Sigmoid colon (tissue), 4 donors: ENCODE measurements around the gene SUGCT.

Experiments used
- CTCF ChIP-seq, 4 experiments: fragments of 450-650 bp in 3 of 4; fragments of 200-600 bp in 1 of 4; IDR thresholded peaks; one replicate each; pipeline ENCODE4 v1.5.1; 2016 to 2019; ENCODE audit warnings: antibody characterized with exemption in 4 of 4, mild to moderate bottlenecking in 3 of 4, moderate library complexity in 2 of 4
- EP300 ChIP-seq, 4 donors: sonication (generic); formaldehyde crosslinking; IDR thresholded peaks; one replicate each; pipeline ENCODE4 v1.6.1; 2017; ENCODE audit warnings: antibody characterized with exemption in 4 of 4
- POLR2A ChIP-seq, 2 donors: fragments of 450-650 bp; IDR thresholded peaks; one replicate each; pipeline ENCODE4 v1.6.1; 2016; ENCODE audit warnings: antibody characterized with exemption in 2 of 2, mild to moderate bottlenecking in 2 of 2, moderate library complexity in 2 of 2
- POLR2AphosphoS5 ChIP-seq, 4 donors: sonication (generic); formaldehyde crosslinking; IDR thresholded peaks; one replicate each; pipeline ENCODE4 v1.6.1; 2017; ENCODE audit warnings: antibody characterized with exemption in 4 of 4

GRCh38 chr7:40502359-40502758 is 367.6 kb downstream of the SUGCT start:
- TF ChIP-seq POLR2AphosphoS5 (IDR thresholded peaks at IDR 0.05) (no peak), CTCF (IDR thresholded peaks at IDR 0.05) (no peak), POLR2A (IDR thresholded peaks at IDR 0.05) (no peak), EP300 (IDR thresholded peaks at IDR 0.05) (no peak)
